OCI-LY7 (cell line): ENCODE data around the gene NFKBIB.
"Not testable (repeated sequence)": the region's sequence is repeated elsewhere in the genome, so short reads cannot be mapped to it uniquely, and the experiment has no call there.

ENCODE experiments used
- CTCF ChIP-seq: fragments of 200-600 bp; sonication (generic); conservative IDR thresholded peaks from 2 replicates; pipeline ENCODE4 v1.5.1; 2014; ENCODE audit warnings: mild to moderate bottlenecking, antibody characterized with exemption, low read length, moderate library complexity, mixed read lengths
- EZH2phosphoT487 ChIP-seq: fragments of 200-600 bp; sonication (generic); IDR thresholded peaks from 2 replicates; pipeline ENCODE4 v1.6.1; 2018; ENCODE audit warnings: low read depth, borderline replicate concordance, mild to moderate bottlenecking, mixed run types, antibody characterized with exemption, low read length, moderate library complexity, mixed read lengths

- TF ChIP-seq CTCF, EZH2phosphoT487: not testable (repeated sequence)
Observed at GRCh38 chr19:38855751-38856150, 44.0 kb upstream of the NFKBIB start.
